Measurements from ENCODE around the gene TGM3.

The TGM3 gene

GRCh38 chr20:2311329-2311728 is 15.5 kb downstream of the TGM3 start:
- no peak for FAIRE-seq

GRCh38 chr20:2312876-2313275 is 17.1 kb downstream of the TGM3 start:
- no peak for FAIRE-seq

GRCh38 chr20:2313316-2313715 is 17.5 kb downstream of the TGM3 start:
- FAIRE-seq, result no peak

GRCh38 chr20:2314759-2315439 is 19.1 kb downstream of the TGM3 start:
- FAIRE-seq, result no peak

GRCh38 chr20:2315440-2315778 is 19.6 kb downstream of the TGM3 start:
- FAIRE-seq, result no peak

- FAIRE-seq, result no peak
Observed at GRCh38 chr20:2316847-2317495, 21.2 kb downstream of the TGM3 start.

- no peak for FAIRE-seq
Observed at GRCh38 chr20:2320813-2321658, 25.2 kb downstream of the TGM3 start.

- FAIRE-seq, result no peak
Observed at GRCh38 chr20:2323051-2323450, 27.2 kb downstream of the TGM3 start.

- FAIRE-seq, result no peak
Observed at GRCh38 chr20:2326046-2326445, 30.2 kb downstream of the TGM3 start.

GRCh38 chr20:2327620-2328555 is 32.1 kb downstream of the TGM3 start:
- no peak for FAIRE-seq

GRCh38 chr20:2329286-2329685 is 33.5 kb downstream of the TGM3 start:
- no peak for FAIRE-seq

GRCh38 chr20:2330090-2330695 is 34.4 kb downstream of the TGM3 start:
- no peak for FAIRE-seq

GRCh38 chr20:2331106-2331505 is 35.3 kb downstream of the TGM3 start:
- no peak for FAIRE-seq

GRCh38 chr20:2331901-2332565 is 36.2 kb downstream of the TGM3 start:
- FAIRE-seq, result no peak

GRCh38 chr20:2332711-2333110 is 36.9 kb downstream of the TGM3 start:
- no peak for FAIRE-seq

- no peak for FAIRE-seq
Observed at GRCh38 chr20:2333821-2334220, 38.0 kb downstream of the TGM3 start.

GRCh38 chr20:2335096-2335870 is 39.5 kb downstream of the TGM3 start:
- FAIRE-seq, result no peak

GRCh38 chr20:2336471-2336870 is 40.7 kb downstream of the TGM3 start:
- no peak for FAIRE-seq

GRCh38 chr20:2337142-2337541 is 41.3 kb downstream of the TGM3 start:
- no peak for FAIRE-seq

GRCh38 chr20:2338411-2339066 is 42.7 kb downstream of the TGM3 start:
- FAIRE-seq, result no peak
